Keratinocyte (primary cell): ENCODE data around the gene TCERG1L. TPM values are rescaled to one million over a fixed set of nuclear protein-coding genes. Genes with fewer than 3 reads are reported as not detected.

Experiments
- DNase-seq: peaks from one replicate; pipeline ENCODE4 v3.0.0-alpha.2; 2011; ENCODE audit warnings: low read depth, missing footprints, low spot score
- FAIRE-seq: peaks from 2 replicates; lab custom pipeline; 2011; peaks lifted over from hg19 to GRCh38; lab: Jason Lieb, UNC
- H2AFZ ChIP-seq: 2 replicates; pipeline ENCODE4 v1.6.0; 2012; ENCODE audit warnings: low read length, control low read depth, inconsistent platforms; ENCODE audit not compliant: control insufficient read depth
- H3K27ac ChIP-seq: 2 replicates; pipeline ENCODE4 v1.5.1; 2011; ENCODE audit warnings: low read length; ENCODE audit not compliant: control insufficient read depth, insufficient read depth
- H3K27me3 ChIP-seq: 3 replicates; pipeline ENCODE4 v1.6.0; 2011; ENCODE audit warnings: low read length; ENCODE audit not compliant: control insufficient read depth, insufficient read depth; ENCODE audit errors: extremely low read depth
- H3K36me3 ChIP-seq, 2 experiments: 2 replicates in 1 of 2; 3 replicates in 1 of 2; pipeline ENCODE4 v1.5.1; 2011; ENCODE audit warnings: low read length in 2 of 2, mild to moderate bottlenecking in 1 of 2; ENCODE audit not compliant: control insufficient read depth in 2 of 2, insufficient read depth in 2 of 2; ENCODE audit errors: extremely low read depth in 1 of 2
- H3K4me1 ChIP-seq: 3 replicates; pipeline ENCODE4 v1.5.1; 2011; ENCODE audit warnings: low read length; ENCODE audit not compliant: control insufficient read depth, insufficient read depth; ENCODE audit errors: extremely low read depth
- H3K4me2 ChIP-seq: 3 replicates; pipeline ENCODE4 v1.6.0; 2011; ENCODE audit warnings: low read depth, low read length; ENCODE audit not compliant: control insufficient read depth, insufficient read depth; ENCODE audit errors: extremely low read depth
- H3K4me3 ChIP-seq, 3 experiments: fragments of 200-600 bp in 1 of 3; sonication (generic) in 1 of 3; 2 replicates in 2 of 3; 3 replicates in 1 of 3; pipeline ENCODE4 v1.5.1; 2011 to 2016; ENCODE audit warnings: low read length in 3 of 3, mild to moderate bottlenecking in 3 of 3, control low read depth in 2 of 3, inconsistent platforms in 1 of 3, low read depth in 1 of 3, mixed read lengths in 1 of 3, mixed run types in 1 of 3, moderate library complexity in 1 of 3; ENCODE audit not compliant: control insufficient read depth in 2 of 3, insufficient read depth in 2 of 3; ENCODE audit errors: extremely low read depth in 1 of 3
- H3K79me2 ChIP-seq: 2 replicates; pipeline ENCODE4 v1.6.0; 2012; ENCODE audit warnings: low read length; ENCODE audit not compliant: control insufficient read depth, insufficient read depth
- H3K9ac ChIP-seq: 3 replicates; pipeline ENCODE4 v1.6.0; 2011; ENCODE audit warnings: low read length; ENCODE audit not compliant: control insufficient read depth, insufficient read depth; ENCODE audit errors: extremely low read depth
- H3K9me1 ChIP-seq: 3 replicates; pipeline ENCODE4 v1.6.0; 2011; ENCODE audit warnings: low read length; ENCODE audit not compliant: control insufficient read depth, insufficient read depth; ENCODE audit errors: extremely low read depth
- H3K9me3 ChIP-seq: 2 replicates; pipeline ENCODE4 v1.5.1; 2012; ENCODE audit warnings: low read depth, low read length; ENCODE audit not compliant: control insufficient read depth
- H4K20me1 ChIP-seq: 3 replicates; pipeline ENCODE4 v1.6.0; 2011; ENCODE audit warnings: low read length; ENCODE audit not compliant: control insufficient read depth, insufficient read depth; ENCODE audit errors: extremely low read depth
- EZH2 ChIP-seq: IDR thresholded peaks from one replicate; pipeline ENCODE4 v1.6.1; 2012; ENCODE audit warnings: inconsistent platforms, mild to moderate bottlenecking, low read length, moderate library complexity
- dilution Hi-C: fragments of 300-500 bp; cut with MboI; formaldehyde crosslinking; loops from one replicate; pipeline ENCODE4 v1.7.0; 2020; ENCODE audit warnings: low sequenced_read_pairs; ENCODE audit not compliant: extremely low pct_ligation_motif_present
- polyA plus RNA-seq, 5 experiments: library from polyadenylated mRNA; depleted of rRNA in 3 of 5; stranded (reverse) in 3 of 5; stranded (forward) in 1 of 5; unstranded in 1 of 5; fragments of >200 nt; gene quantifications; 1 replicate in 1 of 5; 2 replicates in 3 of 5; 3 replicates in 1 of 5; pipeline versions ENCODE4 v1.2.1 to v1.2.3, GENCODE V29; 2011 to 2012; ENCODE audit warnings: missing spikeins in 2 of 5, low read depth in 1 of 5, low replicate concordance in 1 of 5
- TF ChIP-seq, protein P1 (sequence below), 3 experiments: IDR thresholded peaks in 1 of 3; conservative IDR thresholded peaks in 1 of 3; optimal IDR thresholded peaks in 1 of 3; 2 replicates in 2 of 3; 3 replicates in 1 of 3; pipeline versions ENCODE3 to v1.5.1; 2011; ENCODE audit warnings: low read length in 3 of 3, mild to moderate bottlenecking in 3 of 3, moderate library complexity in 2 of 3, control low read depth in 1 of 3, inconsistent platforms in 1 of 3; ENCODE audit not compliant: insufficient read depth in 2 of 3; ENCODE audit errors: extremely low read depth in 1 of 3

The TCERG1L gene
- polyA plus RNA-seq, 1 donor (not counting 4 experiments of a cell fraction or from before 2014, with no cell fraction given): not detected

DNA sequence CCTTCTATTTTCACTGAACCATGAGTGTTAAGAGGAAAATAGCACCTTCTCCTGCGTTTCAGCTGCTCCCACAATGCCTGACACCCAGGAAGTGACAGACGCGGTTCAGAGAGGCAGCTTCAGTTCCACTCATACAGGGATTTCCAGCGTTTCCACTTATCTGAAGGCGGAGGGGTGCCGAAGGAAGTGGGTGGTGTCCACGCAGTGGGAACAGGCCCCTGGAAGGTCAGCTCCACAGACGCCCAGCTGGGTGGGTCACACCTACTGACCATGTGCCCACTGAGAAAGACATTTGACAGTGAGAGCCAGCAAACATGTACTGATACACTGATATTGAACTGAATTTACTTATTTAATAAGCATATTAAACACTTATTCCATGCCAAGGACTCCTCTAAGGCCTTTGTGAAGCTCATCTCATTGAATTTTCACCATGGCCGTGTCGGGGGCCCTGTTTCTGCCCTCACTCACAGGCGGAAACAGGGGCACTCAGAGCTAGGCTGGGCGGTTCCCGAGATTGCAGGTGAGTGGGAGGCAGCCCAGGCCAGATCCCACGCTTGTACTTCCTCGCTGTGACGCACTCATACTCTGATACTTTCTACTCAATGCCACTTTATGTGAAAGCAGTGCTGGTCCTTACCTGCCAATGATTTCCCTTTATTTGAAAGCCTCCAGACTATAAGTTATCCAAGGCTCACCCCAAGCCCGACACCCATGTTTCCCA, 96.8 kb downstream of the TCERG1L start:
- TF ChIP-seq EZH2: no peak
- TF ChIP-seq, protein P1, sequence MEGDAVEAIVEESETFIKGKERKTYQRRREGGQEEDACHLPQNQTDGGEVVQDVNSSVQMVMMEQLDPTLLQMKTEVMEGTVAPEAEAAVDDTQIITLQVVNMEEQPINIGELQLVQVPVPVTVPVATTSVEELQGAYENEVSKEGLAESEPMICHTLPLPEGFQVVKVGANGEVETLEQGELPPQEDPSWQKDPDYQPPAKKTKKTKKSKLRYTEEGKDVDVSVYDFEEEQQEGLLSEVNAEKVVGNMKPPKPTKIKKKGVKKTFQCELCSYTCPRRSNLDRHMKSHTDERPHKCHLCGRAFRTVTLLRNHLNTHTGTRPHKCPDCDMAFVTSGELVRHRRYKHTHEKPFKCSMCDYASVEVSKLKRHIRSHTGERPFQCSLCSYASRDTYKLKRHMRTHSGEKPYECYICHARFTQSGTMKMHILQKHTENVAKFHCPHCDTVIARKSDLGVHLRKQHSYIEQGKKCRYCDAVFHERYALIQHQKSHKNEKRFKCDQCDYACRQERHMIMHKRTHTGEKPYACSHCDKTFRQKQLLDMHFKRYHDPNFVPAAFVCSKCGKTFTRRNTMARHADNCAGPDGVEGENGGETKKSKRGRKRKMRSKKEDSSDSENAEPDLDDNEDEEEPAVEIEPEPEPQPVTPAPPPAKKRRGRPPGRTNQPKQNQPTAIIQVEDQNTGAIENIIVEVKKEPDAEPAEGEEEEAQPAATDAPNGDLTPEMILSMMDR (optimal IDR thresholded peaks at IDR 0.05 in 1 of 3, IDR thresholded peaks at IDR 0.05 in 1 of 3, conservative IDR thresholded peaks at IDR 0.05 in 1 of 3; ENCODE audit: extremely low read depth in 1 of 3, insufficient read depth in 2 of 3, low read length in 3 of 3): no peak
- Histone ChIP-seq H3K27me3 (no peaks in the 10 kb centered on the region), H3K4me1 (no peaks in the 10 kb centered on the region), H2AFZ (no peak overlapping the region), H3K27ac (no peak overlapping the region), H3K4me2 (no peak overlapping the region), H3K9me3 (peaks cover 9% of the 10 kb centered on the region), H4K20me1 (no peaks in the 10 kb centered on the region), H3K9me1 (no peaks in the 10 kb centered on the region), H3K79me2 (no peaks in the 10 kb centered on the region), H3K9ac (no peak overlapping the region), H3K36me3 (no peaks in the 10 kb centered on the region), H3K4me3 (no peak overlapping the region)
- DNase-seq: no peak
- no peak for FAIRE-seq
- dilution Hi-C loops: no loop called here

DNA sequence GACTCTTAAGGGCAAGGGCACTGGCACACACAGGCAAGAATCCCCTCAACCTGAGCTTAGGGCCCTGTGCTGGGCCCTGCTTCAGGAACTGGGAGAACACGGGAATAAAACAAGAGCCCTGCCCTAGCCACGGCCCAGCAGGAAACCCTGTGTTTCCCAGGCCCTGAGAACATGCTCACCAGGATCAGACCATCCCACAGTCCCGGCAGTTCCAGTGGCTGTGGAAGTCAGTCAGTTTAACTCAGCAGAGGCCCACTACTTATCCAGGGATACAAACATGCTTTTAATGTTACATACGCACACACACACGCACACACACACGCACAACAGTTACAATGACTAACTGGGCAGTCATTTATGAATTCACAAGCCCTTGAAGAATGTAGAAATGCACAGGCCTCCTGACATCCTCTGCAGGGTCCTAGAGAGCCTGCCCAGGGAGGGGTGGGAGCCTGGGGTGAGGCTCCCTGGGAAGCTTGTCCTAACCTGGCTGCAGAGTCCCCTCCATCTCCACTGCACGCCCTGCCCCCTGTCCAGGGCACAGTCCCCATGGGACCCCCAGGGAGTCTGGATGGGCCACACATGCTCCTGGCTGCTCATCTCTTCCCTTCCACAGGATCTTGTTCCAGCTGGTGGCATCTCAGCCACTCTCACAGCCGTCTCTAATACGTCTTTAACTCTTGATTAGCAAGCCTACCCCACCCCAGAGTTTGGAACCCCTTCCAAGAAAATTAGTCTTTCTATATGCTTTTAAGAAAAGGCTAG, 97.6 kb downstream of the TCERG1L start:
- H3K27me3 ChIP-seq: no peaks in the 10 kb centered on the region
- H4K20me1 ChIP-seq: no peaks in the 10 kb centered on the region
- no peaks in the 10 kb centered on the region for H3K4me1 ChIP-seq
- no peak overlapping the region for H3K4me2 ChIP-seq
- no peaks in the 10 kb centered on the region for H3K79me2 ChIP-seq
- FAIRE-seq (no peak), DNase-seq (no peak)
- no peak for TF ChIP-seq EZH2
- TF ChIP-seq, protein P1 (optimal IDR thresholded peaks at IDR 0.05 in 1 of 3, IDR thresholded peaks at IDR 0.05 in 1 of 3, conservative IDR thresholded peaks at IDR 0.05 in 1 of 3; ENCODE audit: extremely low read depth in 1 of 3, insufficient read depth in 2 of 3, low read length in 3 of 3): no peak
- no peak overlapping the region for H3K4me3 ChIP-seq
- H3K9ac ChIP-seq: no peak overlapping the region
- H2AFZ ChIP-seq: no peak overlapping the region
- H3K36me3 ChIP-seq: no peaks in the 10 kb centered on the region
- peaks cover 6% of the 10 kb centered on the region for H3K9me3 ChIP-seq
- H3K9me1 ChIP-seq: no peaks in the 10 kb centered on the region
- H3K27ac ChIP-seq: no peak overlapping the region
- dilution Hi-C loops: no loop called here
